ENCODE results near the gene LYZL4.

- TF ChIP-seq CTCF (IDR thresholded peaks at IDR 0.05; ENCODE audit: insufficient read depth, low read length, poor library complexity, severe bottlenecking) (no peak), EZH2phosphoT487 (conservative IDR thresholded peaks at IDR 0.05; ENCODE audit: low read length) (no peak)
Observed at GRCh38 chr3:42405857-42406256, 4.6 kb downstream of the LYZL4 start.

Measured in SU-DHL-6 (cell line).